Measurements from ENCODE around the gene OR2Z1. TPM values are rescaled to one million over a fixed set of nuclear protein-coding genes. Genes with fewer than 3 reads are reported as not detected.

Gene OR2Z1
- total and polyA plus RNA-seq, 2 experiments from 2014 or later: not detected

GRCh38 chr19:8690753-8691539 lies 30.5 kb upstream of the OR2Z1 start:
- Mint-ChIP-seq H3K9me3 (peaks cover 95% of the 10 kb centered on the region), H3K36me3 (ENCODE audit: low read depth) (peaks cover 45% of the 10 kb centered on the region)

DNA sequence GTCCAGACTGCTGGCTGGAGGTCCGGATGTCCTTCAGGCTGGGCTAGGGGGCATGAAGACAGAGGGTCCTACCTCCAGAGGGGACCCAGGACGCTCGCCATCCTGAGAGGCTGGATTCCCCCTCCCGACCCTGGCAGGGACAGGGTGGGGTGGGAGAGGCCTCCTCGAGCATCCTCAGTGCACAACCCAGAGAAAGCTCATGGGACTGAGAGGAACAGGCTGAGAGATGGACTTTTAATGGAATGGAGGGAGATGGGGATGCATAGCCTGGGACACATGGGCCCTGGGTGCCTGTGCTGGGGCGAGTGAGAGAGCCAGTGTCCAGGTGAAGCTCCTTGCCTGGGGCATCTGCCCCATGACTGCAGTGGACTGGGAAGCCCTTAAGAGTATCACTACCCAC lies 25.9 kb upstream of the OR2Z1 start:
- peaks cover 94% of the 10 kb centered on the region for H3K9me3 Mint-ChIP-seq
- H3K36me3 ChIP-seq (ENCODE audit: insufficient read depth): no peaks in the 10 kb centered on the region
- no peaks in the 10 kb centered on the region for H3F3A ChIP-seq (replicated peaks; ENCODE audit: low read depth)
- H2AFZ ChIP-seq: no peak overlapping the region
- H3K4me3 Mint-ChIP-seq: no peak overlapping the region
- H3K27me3 ChIP-seq (ENCODE audit: insufficient read depth): peaks cover 6% of the 10 kb centered on the region
- no peaks in the 10 kb centered on the region for H3K9me2 ChIP-seq (ENCODE audit: insufficient read depth)
- no peaks in the 10 kb centered on the region for H3K4me1 Mint-ChIP-seq
- H3K4me1 ChIP-seq (ENCODE audit: insufficient read depth): no peaks in the 10 kb centered on the region
- no peak overlapping the region for H3K4me2 ChIP-seq
- no peaks in the 10 kb centered on the region for H4K20me1 ChIP-seq (replicated peaks; ENCODE audit: insufficient read depth)
- H3K27ac ChIP-seq (ENCODE audit: low read depth): no peak overlapping the region
- TF ChIP-seq, protein P1, sequence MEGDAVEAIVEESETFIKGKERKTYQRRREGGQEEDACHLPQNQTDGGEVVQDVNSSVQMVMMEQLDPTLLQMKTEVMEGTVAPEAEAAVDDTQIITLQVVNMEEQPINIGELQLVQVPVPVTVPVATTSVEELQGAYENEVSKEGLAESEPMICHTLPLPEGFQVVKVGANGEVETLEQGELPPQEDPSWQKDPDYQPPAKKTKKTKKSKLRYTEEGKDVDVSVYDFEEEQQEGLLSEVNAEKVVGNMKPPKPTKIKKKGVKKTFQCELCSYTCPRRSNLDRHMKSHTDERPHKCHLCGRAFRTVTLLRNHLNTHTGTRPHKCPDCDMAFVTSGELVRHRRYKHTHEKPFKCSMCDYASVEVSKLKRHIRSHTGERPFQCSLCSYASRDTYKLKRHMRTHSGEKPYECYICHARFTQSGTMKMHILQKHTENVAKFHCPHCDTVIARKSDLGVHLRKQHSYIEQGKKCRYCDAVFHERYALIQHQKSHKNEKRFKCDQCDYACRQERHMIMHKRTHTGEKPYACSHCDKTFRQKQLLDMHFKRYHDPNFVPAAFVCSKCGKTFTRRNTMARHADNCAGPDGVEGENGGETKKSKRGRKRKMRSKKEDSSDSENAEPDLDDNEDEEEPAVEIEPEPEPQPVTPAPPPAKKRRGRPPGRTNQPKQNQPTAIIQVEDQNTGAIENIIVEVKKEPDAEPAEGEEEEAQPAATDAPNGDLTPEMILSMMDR (conservative IDR thresholded peaks at IDR 0.05; ENCODE audit: low read depth in 2 of 2): no peak
- H3K4me3 ChIP-seq: no peak overlapping the region
- peaks cover 52% of the 10 kb centered on the region for H3K36me3 Mint-ChIP-seq (ENCODE audit: low read depth)
- H3K27me3 Mint-ChIP-seq (ENCODE audit: insufficient read depth, low read depth, poor library complexity): peaks cover 9% of the 10 kb centered on the region
- no peaks in the 10 kb centered on the region for H3K79me2 ChIP-seq (replicated peaks; ENCODE audit: insufficient read depth)
- no peak overlapping the region for H3K27ac Mint-ChIP-seq
- no peak for ATAC-seq
- no peak for DNase-seq (ENCODE audit: low spot score)

More at GRCh38 chr19:8690753-8691539, 30.5 kb upstream of the OR2Z1 start:
- no peak overlapping the region for H3K27ac ChIP-seq (ENCODE audit: low read depth)
- Mint-ChIP-seq H3K4me3 (no peak overlapping the region), H3K27ac (no peak overlapping the region), H3K4me1 (no peaks in the 10 kb centered on the region), H3K27me3 (ENCODE audit: insufficient read depth, low read depth, poor library complexity) (peaks cover 7% of the 10 kb centered on the region)
- H2AFZ ChIP-seq: no peak overlapping the region
- ATAC-seq (no peak), DNase-seq (ENCODE audit: low spot score) (no peak)
- no peaks in the 10 kb centered on the region for H3K27me3 ChIP-seq (ENCODE audit: insufficient read depth)
- no peak for TF ChIP-seq POLR2AphosphoS5 (IDR thresholded peaks at IDR 0.05; ENCODE audit: low read depth)
- no peak for TF ChIP-seq REST (IDR thresholded peaks at IDR 0.05; ENCODE audit: unreplicated experiment)
- TF ChIP-seq ZNF114 (CRISPR knock-in tag; IDR thresholded peaks at IDR 0.05): no peak
- TF ChIP-seq JUNB (IDR thresholded peaks at IDR 0.05; ENCODE audit: unreplicated experiment): no peak
- TF ChIP-seq NANOG (IDR thresholded peaks at IDR 0.05; ENCODE audit: borderline replicate concordance): no peak
- H4K20me1 ChIP-seq (replicated peaks; ENCODE audit: insufficient read depth): no peaks in the 10 kb centered on the region
- H3K4me2 ChIP-seq: no peak overlapping the region
- H3K9me2 ChIP-seq (ENCODE audit: insufficient read depth): no peaks in the 10 kb centered on the region
- no peaks in the 10 kb centered on the region for H3K79me2 ChIP-seq (replicated peaks; ENCODE audit: insufficient read depth)
- H3K4me3 ChIP-seq: no peak overlapping the region
- H3K36me3 ChIP-seq (ENCODE audit: insufficient read depth): no peaks in the 10 kb centered on the region
- no peaks in the 10 kb centered on the region for H3F3A ChIP-seq (replicated peaks; ENCODE audit: low read depth)
- no peaks in the 10 kb centered on the region for H3K4me1 ChIP-seq (ENCODE audit: insufficient read depth)
